CD4-positive, CD25-positive, alpha-beta regulatory T cell (primary cell): ENCODE measurements around the gene MUCL1. TPM values are rescaled to one million over a fixed set of nuclear protein-coding genes. Genes with fewer than 3 reads are reported as not detected.
A peak's percentile ranks its signal among the peaks of the same experiment; 100 is the strongest.

ENCODE experiments used
- ATAC-seq, 2 donors: fragments of 150-1000 bp; cut with Tn5 transposase; one replicate each; pipeline ENCODE4 v1.10.0; 2021; ENCODE audit warnings: low read depth in 2 of 2, moderate number of reproducible peaks in 2 of 2, moderate library complexity in 1 of 2
- DNase-seq, 3 donors: peaks; one replicate each; pipeline versions ENCODE4 v3.0.0 to v3.0.0-alpha.2; 2012 to 2022; ENCODE audit warnings: mixed read lengths in 1 of 3
- H3K27ac ChIP-seq: one replicate; pipeline ENCODE4 v1.7.0; 2013; ENCODE audit warnings: mild to moderate bottlenecking, low read length; ENCODE audit not compliant: insufficient read depth, poor library complexity, severe bottlenecking
- H3K27me3 ChIP-seq: one replicate; pipeline ENCODE4 v1.7.0; 2013; ENCODE audit warnings: low read length; ENCODE audit not compliant: control insufficient read depth, insufficient read depth
- H3K36me3 ChIP-seq: one replicate; pipeline ENCODE4 v1.7.0; 2013; ENCODE audit warnings: mild to moderate bottlenecking, low read length, moderate library complexity; ENCODE audit not compliant: control insufficient read depth, insufficient read depth
- H3K4me1 ChIP-seq: 2 replicates; pipeline ENCODE4 v1.7.0; 2013; ENCODE audit warnings: mild to moderate bottlenecking, low read length; ENCODE audit not compliant: insufficient read depth, control insufficient read depth, poor library complexity, severe bottlenecking
- H3K4me3 ChIP-seq: one replicate; pipeline ENCODE4 v1.7.0; 2013; ENCODE audit warnings: low read depth, mild to moderate bottlenecking, low read length, moderate library complexity
- H3K9me3 ChIP-seq, 2 experiments: 1 replicate in 1 of 2; 2 replicates in 1 of 2; pipeline ENCODE4 v1.7.0; 2013; ENCODE audit warnings: low read length in 2 of 2, mild to moderate bottlenecking in 1 of 2, moderate library complexity in 1 of 2; ENCODE audit not compliant: control insufficient read depth in 2 of 2
- H3K27ac Mint-ChIP-seq, 3 donors: one replicate each; pipeline ENCODE4 v1.8.0; 2020 to 2022; ENCODE audit warnings: mild to moderate bottlenecking in 3 of 3, mixed read lengths in 3 of 3, moderate library complexity in 2 of 3
- H3K27me3 Mint-ChIP-seq: one replicate; pipeline ENCODE4 v1.8.0; 2022; ENCODE audit warnings: mild to moderate bottlenecking, mixed read lengths
- H3K36me3 Mint-ChIP-seq: one replicate; pipeline ENCODE4 v1.8.0; 2020; ENCODE audit warnings: mixed read lengths
- H3K4me1 Mint-ChIP-seq, 4 donors: one replicate each; pipeline ENCODE4 v1.8.0; 2020 to 2022; ENCODE audit warnings: mixed read lengths in 4 of 4, mild to moderate bottlenecking in 1 of 4
- H3K4me3 Mint-ChIP-seq, 4 donors: one replicate each; pipeline ENCODE4 v1.8.0; 2020 to 2022; ENCODE audit warnings: mild to moderate bottlenecking in 4 of 4, mixed read lengths in 4 of 4, moderate library complexity in 3 of 4
- H3K9me3 Mint-ChIP-seq, 7 donors: one replicate each; pipeline ENCODE4 v1.8.0; 2020 to 2022; ENCODE audit warnings: mixed read lengths in 7 of 7, mild to moderate bottlenecking in 3 of 7, moderate library complexity in 2 of 7
- polyA plus RNA-seq, 4 donors: library from polyadenylated mRNA; unstranded; fragments of 300-500 nt; fragmentation: Illumina TruSeq; gene quantifications; one replicate each; pipeline ENCODE4 v1.2.3, GENCODE V29; 2021
- total RNA-seq: library from RNA; stranded (reverse); gene quantifications from one replicate; pipeline ENCODE4 v1.2.3, GENCODE V29; 2022

MUCL1 gene
- total and polyA plus RNA-seq, 5 donors from 2014 or later = not detected

- peaks cover 14% of the 10 kb centered on the region for H3K27me3 Mint-ChIP-seq
- Histone ChIP-seq H3K4me1 (no peaks in the 10 kb centered on the region), H3K27me3 (peaks cover 5% of the 10 kb centered on the region), H3K27ac (no peak overlapping the region), H3K4me3 (no peak overlapping the region), H3K36me3 (no peaks in the 10 kb centered on the region), H3K9me3 (no peaks in the 10 kb centered on the region)
- DNase-seq (no peak), ATAC-seq (no peak)
- H3K4me3 Mint-ChIP-seq = no peak overlapping the region
- no peak overlapping the region for H3K27ac Mint-ChIP-seq
- H3K36me3 Mint-ChIP-seq = no peaks in the 10 kb centered on the region
- peaks cover 0 to 3% (median under 1%) of the 10 kb centered on the region in 4 donors for H3K4me1 Mint-ChIP-seq
- H3K9me3 Mint-ChIP-seq = peaks cover 0 to 3% (median 0%) of the 10 kb centered on the region in 7 donors
These were observed 4.2 kb downstream of the MUCL1 start for GRCh38 chr12:54858562-54858961.

GRCh38 chr12:54859502-54859901 lies 5.2 kb downstream of the MUCL1 start:
- H3K9me3 ChIP-seq = no peaks in the 10 kb centered on the region
- H3K36me3 ChIP-seq = no peaks in the 10 kb centered on the region
- Mint-ChIP-seq H3K4me3 (no peak overlapping the region), H3K36me3 (no peaks in the 10 kb centered on the region), H3K27ac (no peak overlapping the region), H3K9me3 (peaks cover 0 to 3% (median 0%) of the 10 kb centered on the region in 7 donors), H3K27me3 (peaks cover 24% of the 10 kb centered on the region), H3K4me1 (peaks cover 0 to 6% (median 2%) of the 10 kb centered on the region in 4 donors)
- peaks cover 5% of the 10 kb centered on the region for H3K27me3 ChIP-seq
- H3K4me1 ChIP-seq = no peaks in the 10 kb centered on the region
- no peak overlapping the region for H3K27ac ChIP-seq
- DNase-seq (no peak), ATAC-seq (no peak)
- no peak overlapping the region for H3K4me3 ChIP-seq

- H3K27me3 Mint-ChIP-seq = peaks cover 35% of the 10 kb centered on the region
- Histone ChIP-seq H3K4me3 (no peak overlapping the region), H3K4me1 (no peaks in the 10 kb centered on the region), H3K36me3 (no peaks in the 10 kb centered on the region), H3K9me3 (no peaks in the 10 kb centered on the region), H3K27me3 (peaks cover 11% of the 10 kb centered on the region), H3K27ac (no peak overlapping the region)
- H3K27ac Mint-ChIP-seq = no peak overlapping the region
- ATAC-seq (no peak), DNase-seq (no peak)
- H3K36me3 Mint-ChIP-seq = no peaks in the 10 kb centered on the region
- no peak overlapping the region for H3K4me3 Mint-ChIP-seq
- H3K9me3 Mint-ChIP-seq = peaks cover 0 to 3% (median 0%) of the 10 kb centered on the region in 7 donors
- H3K4me1 Mint-ChIP-seq = peaks cover 0 to 6% (median 2%) of the 10 kb centered on the region in 4 donors
These were observed 7.6 kb downstream of the MUCL1 start for GRCh38 chr12:54861927-54862326.

- Histone ChIP-seq H3K9me3 (no peaks in the 10 kb centered on the region), H3K27ac (no peak overlapping the region), H3K27me3 (peaks cover 13% of the 10 kb centered on the region), H3K4me1 (no peaks in the 10 kb centered on the region), H3K4me3 (no peak overlapping the region), H3K36me3 (no peaks in the 10 kb centered on the region)
- peaks cover 0 to 3% (median 0%) of the 10 kb centered on the region in 7 donors for H3K9me3 Mint-ChIP-seq
- no peak for ATAC-seq
- peaks cover 48% of the 10 kb centered on the region for H3K27me3 Mint-ChIP-seq
- no peak overlapping the region for H3K4me3 Mint-ChIP-seq
- no peak overlapping the region for H3K27ac Mint-ChIP-seq
- DNase-seq = no peak
- no peaks in the 10 kb centered on the region for H3K36me3 Mint-ChIP-seq
- H3K4me1 Mint-ChIP-seq = peaks cover 0 to 6% (median 2%) of the 10 kb centered on the region in 4 donors
These were observed 9.8 kb downstream of the MUCL1 start for GRCh38 chr12:54863948-54864618.

- H3K27ac ChIP-seq = no peak overlapping the region
- H3K27me3 ChIP-seq = peaks cover 14% of the 10 kb centered on the region
- H3K4me1 ChIP-seq = no peaks in the 10 kb centered on the region
- H3K36me3 Mint-ChIP-seq = no peaks in the 10 kb centered on the region
- H3K4me3 ChIP-seq = no peak overlapping the region
- H3K4me3 Mint-ChIP-seq = no peak overlapping the region
- H3K27me3 Mint-ChIP-seq = peaks cover 54% of the 10 kb centered on the region
- H3K9me3 Mint-ChIP-seq = peaks cover 0 to 3% (median 0%) of the 10 kb centered on the region in 7 donors
- no peak for DNase-seq
- no peaks in the 10 kb centered on the region for H3K9me3 ChIP-seq
- peaks cover 0 to 6% (median 2%) of the 10 kb centered on the region in 4 donors for H3K4me1 Mint-ChIP-seq
- H3K36me3 ChIP-seq = no peaks in the 10 kb centered on the region
- H3K27ac Mint-ChIP-seq = peak overlapping the region in 1 of 3 donors; percentile 1
- ATAC-seq = no peak
These were observed 11.5 kb downstream of the MUCL1 start for GRCh38 chr12:54865683-54866324.

GRCh38 chr12:54868690-54869089 lies 14.4 kb downstream of the MUCL1 start:
- H3K4me1 ChIP-seq = no peaks in the 10 kb centered on the region
- H3K27ac Mint-ChIP-seq = no peak overlapping the region
- no peak overlapping the region for H3K4me3 ChIP-seq
- H3K9me3 ChIP-seq = no peaks in the 10 kb centered on the region
- H3K36me3 ChIP-seq = no peaks in the 10 kb centered on the region
- H3K4me1 Mint-ChIP-seq = peaks cover 0 to 4% (median 1%) of the 10 kb centered on the region in 4 donors
- no peak for ATAC-seq
- no peak for DNase-seq
- no peak overlapping the region for H3K27ac ChIP-seq
- no peaks in the 10 kb centered on the region for H3K9me3 Mint-ChIP-seq
- H3K27me3 Mint-ChIP-seq = peaks cover 49% of the 10 kb centered on the region
- H3K36me3 Mint-ChIP-seq = no peaks in the 10 kb centered on the region
- no peak overlapping the region for H3K4me3 Mint-ChIP-seq
- peaks cover 27% of the 10 kb centered on the region for H3K27me3 ChIP-seq

GRCh38 chr12:54870048-54870447 lies 15.7 kb downstream of the MUCL1 start:
- DNase-seq (no peak), ATAC-seq (no peak)
- Mint-ChIP-seq H3K4me1 (no peaks in the 10 kb centered on the region), H3K9me3 (no peaks in the 10 kb centered on the region), H3K27ac (no peak overlapping the region), H3K27me3 (peaks cover 45% of the 10 kb centered on the region), H3K4me3 (no peak overlapping the region), H3K36me3 (no peaks in the 10 kb centered on the region)
- Histone ChIP-seq H3K9me3 (no peaks in the 10 kb centered on the region), H3K27me3 (peaks cover 27% of the 10 kb centered on the region), H3K27ac (no peak overlapping the region), H3K4me1 (no peaks in the 10 kb centered on the region), H3K36me3 (no peaks in the 10 kb centered on the region), H3K4me3 (no peak overlapping the region)

GRCh38 chr12:54870617-54871016 lies 16.3 kb downstream of the MUCL1 start:
- Mint-ChIP-seq H3K27me3 (peaks cover 50% of the 10 kb centered on the region), H3K27ac (no peak overlapping the region)

More at GRCh38 chr12:54870617-54871016, 16.3 kb downstream of the MUCL1 start:
- Histone ChIP-seq H3K4me3 (no peak overlapping the region), H3K9me3 (no peaks in the 10 kb centered on the region), H3K27me3 (peaks cover 27% of the 10 kb centered on the region), H3K4me1 (no peaks in the 10 kb centered on the region), H3K27ac (no peak overlapping the region), H3K36me3 (no peaks in the 10 kb centered on the region)
- Mint-ChIP-seq H3K4me3 (no peak overlapping the region), H3K4me1 (no peaks in the 10 kb centered on the region), H3K36me3 (no peaks in the 10 kb centered on the region), H3K9me3 (no peaks in the 10 kb centered on the region)
- ATAC-seq = no peak
- DNase-seq = no peak
